Mononuclear cell (primary cell): ENCODE results near the gene GH1. TPM values are rescaled to one million over a fixed set of nuclear protein-coding genes. Genes with fewer than 3 reads are reported as not detected.

Source experiments
- H3K27me3 ChIP-seq: 2 replicates; pipeline ENCODE4 v1.6.0; 2011; ENCODE audit warnings: low read length, control low read depth; ENCODE audit not compliant: insufficient read depth
- H3K4me1 ChIP-seq: 2 replicates; pipeline ENCODE4 v1.5.1; 2011; ENCODE audit warnings: mild to moderate bottlenecking, low read length, control low read depth; ENCODE audit not compliant: insufficient read depth
- H3K4me3 ChIP-seq: 2 replicates; pipeline ENCODE4 v1.5.1; 2011; ENCODE audit warnings: mild to moderate bottlenecking, low read length, moderate library complexity
- H3K9me3 ChIP-seq: 2 replicates; pipeline ENCODE4 v1.5.1; 2011; ENCODE audit warnings: low read depth, mild to moderate bottlenecking, control low read depth, low read length
- total RNA-seq: library from RNA; depleted of rRNA; stranded (reverse); fragments of >200 nt; gene quantifications from one replicate; pipeline ENCODE4 v1.2.3, GENCODE V29; 2012

Gene GH1
- total RNA-seq, 1 donor, result not detected

- H3K27me3 ChIP-seq, result no peaks in the 10 kb centered on the region
- peaks cover 44% of the 10 kb centered on the region for H3K4me1 ChIP-seq
Measured at GRCh38 chr17:63949576-63950250, 31.1 kb upstream of the GH1 start.

GRCh38 chr17:63948521-63948920, 29.9 kb upstream of the GH1 start:
- H3K4me1 ChIP-seq, result peaks cover 32% of the 10 kb centered on the region
- H3K9me3 ChIP-seq, result no peaks in the 10 kb centered on the region
- H3K27me3 ChIP-seq, result no peaks in the 10 kb centered on the region
- H3K4me3 ChIP-seq, result no peak overlapping the region

More at GRCh38 chr17:63949576-63950250, 31.1 kb upstream of the GH1 start:
- Histone ChIP-seq H3K9me3 (no peaks in the 10 kb centered on the region), H3K4me3 (no peak overlapping the region)

- Histone ChIP-seq H3K27me3 (no peaks in the 10 kb centered on the region), H3K4me1 (peaks cover 27% of the 10 kb centered on the region), H3K4me3 (no peak overlapping the region), H3K9me3 (no peaks in the 10 kb centered on the region)
Measured at GRCh38 chr17:63947711-63948330, 29.2 kb upstream of the GH1 start.

GRCh38 chr17:63946440-63947363, 28.1 kb upstream of the GH1 start:
- Histone ChIP-seq H3K27me3 (no peaks in the 10 kb centered on the region), H3K4me3 (no peak overlapping the region), H3K4me1 (peaks cover 21% of the 10 kb centered on the region), H3K9me3 (no peaks in the 10 kb centered on the region)

GRCh38 chr17:63945784-63946439, 27.3 kb upstream of the GH1 start:
- H3K27me3 ChIP-seq, result no peaks in the 10 kb centered on the region
- H3K4me1 ChIP-seq, result peaks cover 21% of the 10 kb centered on the region
- H3K9me3 ChIP-seq, result no peaks in the 10 kb centered on the region
- no peak overlapping the region for H3K4me3 ChIP-seq

- no peaks in the 10 kb centered on the region for H3K9me3 ChIP-seq
- H3K4me3 ChIP-seq, result no peak overlapping the region
- no peaks in the 10 kb centered on the region for H3K27me3 ChIP-seq
- H3K4me1 ChIP-seq, result peaks cover 16% of the 10 kb centered on the region
Measured at GRCh38 chr17:63944736-63945499, 26.3 kb upstream of the GH1 start.

- Histone ChIP-seq H3K4me1 (peaks cover 20% of the 10 kb centered on the region), H3K27me3 (no peaks in the 10 kb centered on the region)
Measured at GRCh38 chr17:63943745-63944144, 25.1 kb upstream of the GH1 start.

GRCh38 chr17:63942309-63942985, 23.8 kb upstream of the GH1 start:
- Histone ChIP-seq H3K4me3 (no peak overlapping the region), H3K4me1 (peaks cover 25% of the 10 kb centered on the region), H3K9me3 (no peaks in the 10 kb centered on the region), H3K27me3 (no peaks in the 10 kb centered on the region)

More at GRCh38 chr17:63943745-63944144, 25.1 kb upstream of the GH1 start:
- Histone ChIP-seq H3K4me3 (no peak overlapping the region), H3K9me3 (no peaks in the 10 kb centered on the region)

- Histone ChIP-seq H3K27me3 (no peaks in the 10 kb centered on the region), H3K4me3 (no peak overlapping the region), H3K9me3 (no peaks in the 10 kb centered on the region), H3K4me1 (peaks cover 19% of the 10 kb centered on the region)
Measured at GRCh38 chr17:63941751-63942150, 23.1 kb upstream of the GH1 start.

GRCh38 chr17:63941162-63941561, 22.5 kb upstream of the GH1 start:
- Histone ChIP-seq H3K9me3 (no peaks in the 10 kb centered on the region), H3K27me3 (no peaks in the 10 kb centered on the region), H3K4me1 (peaks cover 14% of the 10 kb centered on the region), H3K4me3 (no peak overlapping the region)

GRCh38 chr17:63940584-63940983, 21.9 kb upstream of the GH1 start:
- H3K4me3 ChIP-seq, result no peak overlapping the region
- H3K4me1 ChIP-seq, result peaks cover 9% of the 10 kb centered on the region
- no peaks in the 10 kb centered on the region for H3K9me3 ChIP-seq
- H3K27me3 ChIP-seq, result no peaks in the 10 kb centered on the region

- H3K4me1 ChIP-seq, result peaks cover 12% of the 10 kb centered on the region
Measured at GRCh38 chr17:63939884-63940283, 21.2 kb upstream of the GH1 start.

GRCh38 chr17:63939401-63939800, 20.8 kb upstream of the GH1 start:
- H3K4me1 ChIP-seq, result peaks cover 16% of the 10 kb centered on the region
- H3K27me3 ChIP-seq, result no peaks in the 10 kb centered on the region
- H3K9me3 ChIP-seq, result no peaks in the 10 kb centered on the region
- no peak overlapping the region for H3K4me3 ChIP-seq

More at GRCh38 chr17:63939884-63940283, 21.2 kb upstream of the GH1 start:
- Histone ChIP-seq H3K9me3 (no peaks in the 10 kb centered on the region), H3K4me3 (no peak overlapping the region), H3K27me3 (no peaks in the 10 kb centered on the region)

GRCh38 chr17:63937920-63938319, 19.3 kb upstream of the GH1 start:
- H3K4me3 ChIP-seq, result no peak overlapping the region
- H3K27me3 ChIP-seq, result no peaks in the 10 kb centered on the region
- no peaks in the 10 kb centered on the region for H3K9me3 ChIP-seq
- peaks cover 22% of the 10 kb centered on the region for H3K4me1 ChIP-seq
